A549 (cell line): ENCODE data around the gene METTL24. TPM values are rescaled to one million over a fixed set of nuclear protein-coding genes. Genes with fewer than 3 reads are reported as not detected.

Source experiments
- ATAC-seq, 2 experiments: fragments of 200-7000 bp in 1 of 2; fragments of >200 bp in 1 of 2; cut with Nextera tagmentation in 1 of 2; cut with Tn5 transposase in 1 of 2; 3 replicates each; pipeline versions ENCODE4 v1.8.0 to v1.9.1; 2018 to 2020; ENCODE audit warnings: mild to moderate bottlenecking in 1 of 2, moderate library complexity in 1 of 2
- CTCF ChIA-PET: fragments of 300-600 bp; sonication (Branson Sonifier 250); formaldehyde crosslinking; extraction: SDS; loops from one replicate; lab custom pipeline; 2021; ENCODE audit warnings: antibody characterized with exemption, inconsistent platforms; lab: Yijun Ruan, JAX
- POLR2A ChIA-PET: fragments of 350-600 bp; formaldehyde crosslinking; extraction: SDS; loops from one replicate; lab custom pipeline; 2021; ENCODE audit warnings: antibody characterized with exemption, inconsistent platforms; lab: Yijun Ruan, JAX
- DNase-seq, 2 experiments: peaks; one replicate each; pipeline versions ENCODE4 v3.0.0 to v3.0.0-alpha.2; 2011 to 2016; ENCODE audit warnings: low read depth in 1 of 2, low spot score in 1 of 2
- FAIRE-seq: peaks from 2 replicates; lab custom pipeline; 2011; peaks lifted over from hg19 to GRCh38; lab: Jason Lieb, UNC
- H3K27ac ChIP-seq, 2 experiments: fragments of >200 bp; sonication (Bioruptor Twin); formaldehyde crosslinking; 3 replicates each; pipeline ENCODE4 v1.5.1; 2016 to 2017
- H3K4me1 ChIP-seq: fragments of >200 bp; sonication (Bioruptor Twin); formaldehyde crosslinking; 3 replicates; pipeline ENCODE4 v1.6.1; 2016
- H3K4me2 ChIP-seq: fragments of >200 bp; sonication (Bioruptor Twin); formaldehyde crosslinking; 3 replicates; pipeline ENCODE4 v1.6.1; 2016
- H3K4me3 ChIP-seq: fragments of >200 bp; sonication (Bioruptor Twin); formaldehyde crosslinking; 3 replicates; pipeline ENCODE4 v1.5.1; 2016
- H3K9me3 ChIP-seq: fragments of >200 bp; sonication (Bioruptor Twin); formaldehyde crosslinking; 3 replicates; pipeline ENCODE4 v1.6.1; 2016
- CBX8 ChIP-seq: fragments of 200-600 bp; sonication (generic); IDR thresholded peaks from 2 replicates; pipeline ENCODE4 v1.6.1; 2016
- EHF ChIP-seq: fragments of 250-450 bp; sonication (Bioruptor Pico); IDR thresholded peaks from 2 replicates; pipeline ENCODE4 v1.5.0; 2020; ENCODE audit warnings: mild to moderate bottlenecking
- ESRRA ChIP-seq: fragments of 150-350 bp; IDR thresholded peaks from 2 replicates; pipeline ENCODE4 v1.6.1; 2014; ENCODE audit warnings: mild to moderate bottlenecking, low read length, borderline replicate concordance
- HDAC2 ChIP-seq: fragments of 200-600 bp; sonication (generic); IDR thresholded peaks from 2 replicates; pipeline ENCODE4 v1.6.1; 2016
- JUNB ChIP-seq: fragments of >200 bp; sonication (Bioruptor Twin); formaldehyde crosslinking; IDR thresholded peaks from 2 replicates; pipeline ENCODE4 v1.6.1; 2016
- KDM1A ChIP-seq: fragments of 200-600 bp; sonication (generic); IDR thresholded peaks from 2 replicates; pipeline ENCODE4 v1.6.1; 2016; ENCODE audit warnings: low read depth, mild to moderate bottlenecking
- NFE2L2 ChIP-seq: fragments of 150-350 bp; conservative IDR thresholded peaks from 2 replicates; pipeline ENCODE4 v1.6.1; 2014; ENCODE audit warnings: low read length
- NR3C1 ChIP-seq: fragments of >200 bp; sonication (Bioruptor Twin); formaldehyde crosslinking; IDR thresholded peaks from 3 replicates; pipeline ENCODE4 v1.6.1; 2017
- PHF8 ChIP-seq: fragments of 200-600 bp; sonication (generic); IDR thresholded peaks from 2 replicates; pipeline ENCODE4 v1.6.1; 2016; ENCODE audit warnings: low read depth, mild to moderate bottlenecking, antibody characterized with exemption, moderate library complexity, borderline replicate concordance
- POLR2A ChIP-seq: IDR thresholded peaks from 2 replicates; pipeline ENCODE4 v1.6.1; 2012; ENCODE audit warnings: mild to moderate bottlenecking, low read length
- RAD21 ChIP-seq, 2 experiments: fragments of >200 bp in 1 of 2; sonication (Bioruptor Twin) in 1 of 2; formaldehyde crosslinking in 1 of 2; IDR thresholded peaks in 1 of 2; conservative IDR thresholded peaks in 1 of 2; 2 replicates in 1 of 2; 3 replicates in 1 of 2; pipeline ENCODE4 v1.6.1; 2012 to 2018; ENCODE audit warnings: inconsistent platforms in 1 of 2
- SMC3 ChIP-seq: fragments of >200 bp; sonication (Bioruptor Twin); formaldehyde crosslinking; IDR thresholded peaks from 3 replicates; pipeline ENCODE4 v1.6.1; 2018; ENCODE audit warnings: inconsistent platforms
- SREBF2 ChIP-seq: fragments of 450-650 bp; IDR thresholded peaks from 2 replicates; pipeline ENCODE4 v1.6.1; 2014; ENCODE audit warnings: mild to moderate bottlenecking, moderate library complexity
- TP53 ChIP-seq: fragments of 250-450 bp; sonication (Bioruptor Pico); IDR thresholded peaks from 2 replicates; pipeline ENCODE4 v1.5.0; 2021; ENCODE audit warnings: mild to moderate bottlenecking, moderate library complexity
- ZC3H11A ChIP-seq: fragments of 450-650 bp; IDR thresholded peaks from 2 replicates; pipeline ENCODE4 v1.6.1; 2014; ENCODE audit warnings: antibody characterized with exemption, mild to moderate bottlenecking
- ZFP36 ChIP-seq: fragments of 450-650 bp; IDR thresholded peaks from 2 replicates; pipeline ENCODE4 v1.6.1; 2014; ENCODE audit warnings: borderline replicate concordance; ENCODE audit not compliant: partially characterized antibody
- ZNF302 ChIP-seq: fragments of 250-450 bp; sonication (Bioruptor Pico); IDR thresholded peaks from 2 replicates; pipeline ENCODE4 v1.9.0; 2021; ENCODE audit warnings: inconsistent platforms, mild to moderate bottlenecking, moderate library complexity
- WGBS: methylation state at CpG from one replicate; pipeline ENCODE4 v1.1.6; 2017; ENCODE audit errors: missing lambda C conversion rate; 5-methylcytosine and 5-hydroxymethylcytosine counted together
- polyA plus RNA-seq, 4 experiments: library from polyadenylated mRNA; depleted of rRNA in 3 of 4; stranded (reverse); fragments of >200 nt; fragmentation: RNase III in 1 of 4; extraction: RNeasy Plus Mini Kit Qiagen cat#74134 plus additional on column Dnase treatment in 1 of 4; gene quantifications; 2 replicates in 3 of 4; 3 replicates in 1 of 4; pipeline ENCODE4 v1.2.3, GENCODE V29; 2011 to 2017
- TF ChIP-seq, protein P1 (sequence below): fragments of 150-350 bp; IDR thresholded peaks from 2 replicates; pipeline ENCODE4 v1.6.1; 2014; ENCODE audit warnings: low read depth, mild to moderate bottlenecking, low read length
- TF ChIP-seq, protein P2 (sequence below): fragments of >200 bp; sonication (Bioruptor Twin); formaldehyde crosslinking; IDR thresholded peaks from 3 replicates; pipeline ENCODE4 v1.6.1; 2016
- TF ChIP-seq, protein P3 (sequence below): IDR thresholded peaks from 2 replicates; pipeline ENCODE4 v1.6.1; 2012; ENCODE audit warnings: low read depth, borderline replicate concordance

The METTL24 gene
- polyA plus RNA-seq, 2 of the 4 experiments (the other 2 are of a cell fraction): not detected

DNA sequence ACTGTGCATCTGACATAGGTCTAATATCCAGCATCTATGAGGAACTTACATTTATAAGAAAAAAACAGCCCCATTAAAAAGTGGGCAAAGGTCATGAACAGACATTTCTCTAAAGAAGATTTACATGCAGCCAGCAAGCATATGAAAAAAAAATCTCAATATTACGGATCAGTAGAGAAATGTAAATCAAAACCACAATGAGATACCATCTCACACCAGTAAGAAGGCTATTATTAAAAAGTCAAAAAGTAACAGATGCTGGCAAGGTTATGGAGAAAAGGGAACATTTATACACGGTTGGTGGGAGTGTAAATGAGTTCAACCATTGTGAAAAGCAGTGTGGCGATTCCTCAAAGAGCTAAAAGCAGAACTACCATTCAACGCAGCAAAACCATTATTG, 13.1 kb downstream of the METTL24 start:
- no peaks in the 10 kb centered on the region for H3K4me1 ChIP-seq
- H3K4me2 ChIP-seq: no peak overlapping the region
- POLR2A ChIA-PET: no interaction called here
- H3K27ac ChIP-seq: no peak overlapping the region
- TF ChIP-seq NR3C1 (no peak), SREBF2 (no peak), POLR2A (no peak), JUNB (no peak)
- TF ChIP-seq, protein P1, sequence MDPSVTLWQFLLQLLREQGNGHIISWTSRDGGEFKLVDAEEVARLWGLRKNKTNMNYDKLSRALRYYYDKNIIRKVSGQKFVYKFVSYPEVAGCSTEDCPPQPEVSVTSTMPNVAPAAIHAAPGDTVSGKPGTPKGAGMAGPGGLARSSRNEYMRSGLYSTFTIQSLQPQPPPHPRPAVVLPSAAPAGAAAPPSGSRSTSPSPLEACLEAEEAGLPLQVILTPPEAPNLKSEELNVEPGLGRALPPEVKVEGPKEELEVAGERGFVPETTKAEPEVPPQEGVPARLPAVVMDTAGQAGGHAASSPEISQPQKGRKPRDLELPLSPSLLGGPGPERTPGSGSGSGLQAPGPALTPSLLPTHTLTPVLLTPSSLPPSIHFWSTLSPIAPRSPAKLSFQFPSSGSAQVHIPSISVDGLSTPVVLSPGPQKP: no peak
- H3K9me3 ChIP-seq: no peaks in the 10 kb centered on the region
- FAIRE-seq (no peak), DNase-seq (no peak), ATAC-seq (no peak)
- CTCF ChIA-PET: interaction anchor here (1.0 kb wide), 1 partner anchor 8 kb away, joined by 3 read pairs; no protein-coding TSS in a partner anchor
- WGBS: 29% methylated on average over 4 of the region's 4 CpGs
- H3K4me3 ChIP-seq: no peak overlapping the region

DNA sequence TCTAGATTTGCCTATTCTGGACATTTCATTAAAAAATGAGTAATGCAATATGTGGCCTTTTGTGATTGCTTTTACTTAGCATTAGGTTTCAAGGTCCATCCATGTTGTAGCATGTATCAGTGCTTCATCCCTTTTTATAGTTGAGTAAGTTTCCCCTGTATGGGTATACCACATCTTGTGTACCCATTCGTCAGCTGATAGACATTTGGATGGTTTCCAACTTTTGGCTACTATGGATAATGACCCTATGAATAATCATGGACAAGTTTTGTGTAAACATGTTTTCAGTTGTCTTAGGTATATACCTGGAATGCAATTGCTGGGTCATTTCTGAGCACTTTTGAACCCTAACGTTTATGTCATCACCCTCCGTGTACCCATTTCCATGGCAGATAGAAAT, 15.4 kb downstream of the METTL24 start:
- Histone ChIP-seq H3K4me2 (no peak overlapping the region), H3K4me3 (no peak overlapping the region), H3K27ac (no peak overlapping the region), H3K9me3 (no peaks in the 10 kb centered on the region), H3K4me1 (no peaks in the 10 kb centered on the region)
- FAIRE-seq: no peak
- WGBS: 67% methylated on average over 3 of the region's 3 CpGs
- ChIA-PET CTCF (interaction anchor here (0.9 to 1.6 kb wide), 2 partner anchors 13 to 168 kb away, joined by 3 to 4 read pairs; no protein-coding TSS in a partner anchor), POLR2A (no interaction called here)
- no peak for DNase-seq
- no peak for ATAC-seq
- TF ChIP-seq ZNF302 (CRISPR knock-in tag): no peak
- TF ChIP-seq, protein P2, sequence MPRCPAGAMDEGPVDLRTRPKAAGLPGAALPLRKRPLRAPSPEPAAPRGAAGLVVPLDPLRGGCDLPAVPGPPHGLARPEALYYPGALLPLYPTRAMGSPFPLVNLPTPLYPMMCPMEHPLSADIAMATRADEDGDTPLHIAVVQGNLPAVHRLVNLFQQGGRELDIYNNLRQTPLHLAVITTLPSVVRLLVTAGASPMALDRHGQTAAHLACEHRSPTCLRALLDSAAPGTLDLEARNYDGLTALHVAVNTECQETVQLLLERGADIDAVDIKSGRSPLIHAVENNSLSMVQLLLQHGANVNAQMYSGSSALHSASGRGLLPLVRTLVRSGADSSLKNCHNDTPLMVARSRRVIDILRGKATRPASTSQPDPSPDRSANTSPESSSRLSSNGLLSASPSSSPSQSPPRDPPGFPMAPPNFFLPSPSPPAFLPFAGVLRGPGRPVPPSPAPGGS: no peak
- TF ChIP-seq CBX8: no peak
- no peak for TF ChIP-seq KDM1A
- TF ChIP-seq, protein P3, sequence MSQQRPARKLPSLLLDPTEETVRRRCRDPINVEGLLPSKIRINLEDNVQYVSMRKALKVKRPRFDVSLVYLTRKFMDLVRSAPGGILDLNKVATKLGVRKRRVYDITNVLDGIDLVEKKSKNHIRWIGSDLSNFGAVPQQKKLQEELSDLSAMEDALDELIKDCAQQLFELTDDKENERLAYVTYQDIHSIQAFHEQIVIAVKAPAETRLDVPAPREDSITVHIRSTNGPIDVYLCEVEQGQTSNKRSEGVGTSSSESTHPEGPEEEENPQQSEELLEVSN: no peak
- no peak for TF ChIP-seq TP53 (CRISPR knock-in tag)
- TF ChIP-seq ESRRA: no peak
- no peak for TF ChIP-seq ZC3H11A
- no peak for TF ChIP-seq NFE2L2
- TF ChIP-seq SMC3: no peak
- TF ChIP-seq EHF (CRISPR knock-in tag): no peak
- TF ChIP-seq PHF8: no peak
- TF ChIP-seq, all 56 proteins: peak for 0

DNA sequence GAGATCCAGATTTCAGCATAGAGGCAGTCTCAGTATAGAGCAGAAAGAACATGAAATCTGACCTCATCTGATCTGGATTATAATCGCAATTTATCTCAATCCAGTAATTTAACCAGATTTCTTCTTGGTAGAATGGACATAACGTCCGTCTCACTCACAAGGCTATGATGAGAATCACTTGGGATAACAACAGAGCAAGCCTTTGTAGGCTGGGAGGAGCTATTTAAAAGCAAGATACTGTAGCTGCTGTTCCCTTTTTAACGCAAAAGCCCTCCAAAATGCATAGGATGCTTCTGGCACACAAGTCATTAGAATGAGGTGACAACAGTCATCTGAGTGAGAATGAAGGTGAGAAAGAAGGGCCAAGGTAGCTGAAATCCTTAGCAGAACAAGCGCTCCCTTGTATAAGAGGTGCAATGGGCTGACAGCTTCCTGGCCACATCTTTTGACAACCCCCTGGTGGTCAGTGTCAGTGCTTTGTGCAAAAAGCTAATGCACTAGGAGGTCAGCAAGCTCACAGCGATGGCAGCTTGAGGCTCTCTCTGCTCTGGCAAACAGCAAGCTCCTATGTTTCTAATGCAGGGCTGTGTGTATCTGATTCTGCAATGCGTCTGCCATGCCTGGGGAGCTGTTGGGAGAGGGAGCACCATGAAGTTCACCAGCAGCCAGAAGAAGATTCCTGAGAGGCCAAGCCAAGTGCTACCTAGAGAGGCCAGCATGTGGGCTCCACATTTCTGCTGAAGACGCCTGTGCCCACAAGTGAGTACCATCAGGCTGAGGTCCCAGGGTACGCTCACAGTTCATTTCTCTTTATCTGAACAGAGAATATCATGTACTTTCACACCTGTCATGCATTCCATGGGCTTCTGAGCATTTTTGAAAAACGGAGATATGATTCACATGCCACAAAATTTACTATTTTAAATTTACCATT, 16.2 kb downstream of the METTL24 start:
- POLR2A ChIA-PET: interaction anchor here (0.6 kb wide), 1 partner anchor 844 kb away, joined by 3 read pairs; no protein-coding TSS in a partner anchor
- Histone ChIP-seq H3K4me1 (no peaks in the 10 kb centered on the region), H3K4me3 (no peak overlapping the region), H3K9me3 (no peaks in the 10 kb centered on the region), H3K4me2 (no peak overlapping the region), H3K27ac (no peak overlapping the region)
- WGBS: 38% methylated on average over 9 of the region's 10 CpGs
- TF ChIP-seq ZFP36 (no peak), ZNF302 (CRISPR knock-in tag) (no peak), HDAC2 (no peak), RAD21 (conservative IDR thresholded peaks at IDR 0.05 in 1 of 2, IDR thresholded peaks at IDR 0.05 in 1 of 2) (peak in 1 of 2 experiments; percentile 33; a peak in 1 of 5 replicates), PHF8 (no peak), EHF (CRISPR knock-in tag) (no peak)
- CTCF ChIA-PET: interaction anchor here (0.9 to 1.6 kb wide), 5 partner anchors 12 to 167 kb away, joined by 3 to 7 read pairs (median 4); no protein-coding TSS in a partner anchor
- FAIRE-seq: no peak
- ATAC-seq: peak; percentile 86 to 91
- peak; percentile 9 to 28 for DNase-seq
